GM12874 (cell line): ENCODE data around the gene PCYOX1L.

Source experiments
- CTCF ChIP-seq: IDR thresholded peaks from 2 replicates; pipeline ENCODE4 v1.5.1; 2011; ENCODE audit warnings: low read depth, mild to moderate bottlenecking, control low read depth, low read length, moderate library complexity; ENCODE audit not compliant: insufficient read depth

Gene PCYOX1L

DNA sequence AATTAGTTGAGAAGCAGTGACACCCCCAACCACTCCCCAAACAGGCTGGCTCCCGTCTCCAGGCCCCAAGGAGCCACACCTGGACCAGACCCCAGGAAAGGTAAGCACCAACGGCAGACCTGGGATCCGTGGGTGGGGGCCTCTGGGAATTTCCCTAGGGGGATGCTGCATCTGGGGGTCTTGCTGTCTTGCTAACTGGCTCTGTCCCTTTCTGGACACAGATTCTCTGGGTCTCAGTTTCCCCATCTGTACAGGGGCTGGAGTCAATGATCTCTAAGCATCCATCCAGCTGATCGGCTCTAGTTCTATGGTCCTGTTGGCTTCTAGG, 49.1 kb downstream of the PCYOX1L start:
- TF ChIP-seq CTCF, result no peak

- TF ChIP-seq CTCF, result no peak
Observed at GRCh38 chr5:149407323-149408251, 49.7 kb downstream of the PCYOX1L start.

- no peak for TF ChIP-seq CTCF
Observed at GRCh38 chr5:149408252-149409099, 50.6 kb downstream of the PCYOX1L start.

DNA sequence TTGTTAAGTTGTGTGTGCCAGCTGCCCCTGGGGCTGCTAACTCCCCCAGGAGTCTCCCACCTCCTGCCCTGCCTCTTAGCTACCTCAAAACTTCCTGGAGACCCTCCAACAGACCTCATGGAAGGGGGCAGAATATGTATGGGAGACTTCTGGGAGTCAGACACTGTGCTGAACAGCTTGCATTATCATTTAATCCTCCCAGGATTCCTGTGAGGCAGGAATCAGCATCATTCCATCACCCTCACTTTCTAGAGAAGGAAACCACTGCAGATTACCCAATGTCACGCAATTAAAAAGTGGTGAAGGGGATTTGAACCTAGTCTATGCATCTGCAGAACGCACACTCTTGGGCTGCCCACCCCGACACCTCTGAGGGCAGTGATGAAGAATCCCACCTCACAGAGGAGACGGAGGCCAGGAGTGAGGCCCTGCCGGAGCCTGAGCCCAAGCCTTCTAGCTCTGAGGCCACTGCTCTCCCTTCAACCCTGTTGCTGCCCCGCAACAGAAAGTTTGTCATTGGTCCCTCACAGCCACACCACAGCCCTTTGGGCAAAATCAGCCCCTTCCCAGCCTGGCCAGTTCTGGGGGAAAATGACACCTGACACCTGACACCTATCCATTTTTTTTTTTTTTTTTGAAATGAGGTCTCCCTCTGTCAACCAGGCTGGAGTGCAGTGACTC, 51.6 kb downstream of the PCYOX1L start:
- TF ChIP-seq CTCF, result no peak

DNA sequence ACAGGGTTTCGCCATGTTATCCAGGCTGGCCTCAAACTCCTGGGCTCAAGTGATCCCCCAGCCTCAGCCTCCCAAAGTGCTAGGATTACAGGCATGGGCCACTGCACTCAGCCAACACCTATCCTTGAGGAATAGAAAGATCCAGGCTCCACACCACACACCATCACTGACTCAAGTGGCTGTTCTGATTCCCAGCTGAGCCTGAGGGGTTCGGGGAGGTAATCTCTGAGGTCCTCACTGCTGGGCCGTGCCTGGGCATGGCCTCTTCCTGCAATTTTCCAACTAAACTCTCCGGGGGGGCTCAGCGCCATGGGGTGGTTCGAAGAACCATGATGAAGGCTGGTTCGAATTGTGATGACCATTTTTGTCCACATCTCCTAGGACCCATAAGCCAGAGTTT, 52.2 kb downstream of the PCYOX1L start:
- TF ChIP-seq CTCF, result no peak

DNA sequence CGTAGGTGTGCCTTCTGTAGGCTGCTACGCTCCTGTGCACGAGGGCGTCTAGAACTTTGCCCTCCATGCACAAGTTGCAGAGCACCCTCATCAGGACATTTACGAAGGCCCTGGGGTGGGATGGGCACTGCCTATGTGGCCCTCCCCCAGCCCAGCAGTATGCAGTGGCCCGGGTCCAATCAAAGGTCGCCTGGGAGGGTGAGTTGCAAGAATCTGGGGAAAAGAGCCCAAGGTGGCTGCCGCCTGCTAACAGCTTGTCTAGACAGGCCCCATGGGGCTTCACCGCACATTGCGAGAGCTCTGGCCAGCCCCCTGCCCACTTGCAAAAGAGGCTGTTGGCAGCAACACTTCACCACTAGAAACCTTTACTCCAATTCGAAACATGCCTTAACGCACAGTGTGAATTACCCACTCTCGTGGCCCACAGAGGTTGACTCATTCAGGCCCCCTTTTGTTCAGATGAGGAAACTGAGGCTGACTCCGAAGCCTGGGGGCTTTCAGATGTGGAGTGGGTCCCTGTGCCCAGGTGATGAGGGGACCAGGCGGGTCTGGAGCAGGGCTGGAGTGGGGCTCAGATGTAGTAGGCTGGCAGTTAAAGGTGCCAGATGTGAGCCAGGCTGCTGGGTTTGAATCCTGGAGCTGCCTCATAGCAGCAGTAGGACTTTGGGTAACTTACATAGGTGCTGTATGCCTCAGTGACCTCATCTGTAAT, 53.0 kb downstream of the PCYOX1L start:
- no peak for TF ChIP-seq CTCF
